Activated CD4-positive, CD25-positive, alpha-beta regulatory T cell treated with anti-CD3 and anti-CD28 coated beads, Interleukin-2, amount 50 U/mL, for 16 hours (primary cell): Measurements from ENCODE around the gene NTSR2.

Source experiments
- DNase-seq: peaks from one replicate; pipeline ENCODE4 v3.0.0-alpha.2; 2020; ENCODE audit warnings: low read depth, low spot score

NTSR2 gene

GRCh38 chr2:11657646-11658045, 12.3 kb downstream of the NTSR2 start:
- DNase-seq = no peak

DNA sequence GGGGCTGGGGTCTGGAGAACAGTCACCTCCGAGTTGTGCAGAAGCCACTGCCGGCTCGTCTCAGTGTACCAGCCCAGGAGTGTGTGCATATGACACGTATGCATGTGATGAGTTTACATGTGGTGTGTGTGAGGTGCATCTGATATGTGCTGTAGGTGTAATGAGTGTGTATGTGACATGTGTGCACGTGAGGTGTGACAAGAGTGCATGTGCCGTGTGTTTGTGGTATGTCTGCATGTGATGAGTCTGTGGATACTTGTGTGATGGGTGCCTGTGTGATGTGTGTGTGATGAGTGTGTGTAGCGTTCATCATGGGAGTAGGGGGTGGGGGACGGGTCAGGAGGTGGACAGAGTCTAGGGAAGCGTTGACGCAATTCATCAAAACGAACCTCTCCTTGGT, 12.8 kb downstream of the NTSR2 start:
- no peak for DNase-seq

DNA sequence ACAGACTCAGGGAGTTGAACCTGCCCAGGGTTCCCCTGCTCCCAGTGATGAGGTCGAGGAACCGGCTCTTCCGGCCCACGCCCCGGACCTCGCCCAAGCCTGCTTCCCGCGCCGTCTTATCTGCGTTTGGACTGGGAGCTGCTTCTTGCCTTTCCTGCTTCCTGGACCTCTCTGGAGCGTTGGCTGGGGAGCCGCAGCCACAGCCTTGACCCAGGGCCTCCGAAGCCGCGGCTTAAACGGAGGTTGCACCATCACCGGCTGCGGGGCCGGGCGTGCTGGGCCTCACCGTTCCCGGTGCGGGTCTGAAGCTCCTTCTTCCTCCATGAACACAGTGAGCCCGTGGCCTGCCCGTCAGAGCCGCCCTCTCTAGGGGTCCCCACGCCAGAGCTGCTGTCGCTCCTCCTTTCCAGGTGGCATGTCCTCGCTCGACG, 13.3 kb downstream of the NTSR2 start:
- no peak for DNase-seq

DNA sequence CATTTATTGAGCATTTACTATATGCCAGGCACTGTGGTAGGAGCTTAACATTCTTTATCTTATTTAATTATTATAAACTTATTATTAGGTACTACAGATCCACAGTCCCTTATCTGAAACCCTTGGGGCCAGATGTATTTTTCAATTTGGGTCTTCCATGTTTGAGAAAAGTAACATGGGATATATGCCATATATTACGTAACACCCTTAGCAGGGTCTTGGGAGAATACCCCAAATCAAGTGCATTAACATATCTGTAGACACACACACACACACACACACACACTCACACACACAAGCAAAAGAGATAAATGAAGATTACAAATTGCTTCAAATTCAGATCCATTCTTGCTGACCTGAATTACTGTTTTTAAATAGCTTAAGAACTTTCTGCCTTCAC, 13.7 kb downstream of the NTSR2 start:
- no peak for DNase-seq

DNA sequence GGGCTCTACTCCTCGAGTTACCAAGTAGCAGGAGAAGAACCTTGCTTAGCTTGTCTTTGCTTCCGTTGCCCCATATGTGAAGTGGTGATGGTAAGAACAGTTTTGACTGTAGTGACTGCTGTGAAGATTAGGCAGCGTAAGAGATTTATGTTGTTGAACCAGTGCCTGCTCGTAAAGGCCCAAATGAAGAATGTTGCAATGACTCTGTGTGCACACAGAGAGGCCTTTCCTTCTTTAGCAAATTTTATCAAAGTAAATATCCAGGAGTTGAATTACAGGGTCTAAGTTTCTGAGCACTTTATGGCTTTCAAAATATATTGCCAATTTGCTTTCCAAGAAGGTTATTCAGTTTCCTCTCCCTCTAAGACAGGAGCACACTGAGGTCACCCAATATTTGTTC, 14.5 kb downstream of the NTSR2 start:
- no peak for DNase-seq

DNA sequence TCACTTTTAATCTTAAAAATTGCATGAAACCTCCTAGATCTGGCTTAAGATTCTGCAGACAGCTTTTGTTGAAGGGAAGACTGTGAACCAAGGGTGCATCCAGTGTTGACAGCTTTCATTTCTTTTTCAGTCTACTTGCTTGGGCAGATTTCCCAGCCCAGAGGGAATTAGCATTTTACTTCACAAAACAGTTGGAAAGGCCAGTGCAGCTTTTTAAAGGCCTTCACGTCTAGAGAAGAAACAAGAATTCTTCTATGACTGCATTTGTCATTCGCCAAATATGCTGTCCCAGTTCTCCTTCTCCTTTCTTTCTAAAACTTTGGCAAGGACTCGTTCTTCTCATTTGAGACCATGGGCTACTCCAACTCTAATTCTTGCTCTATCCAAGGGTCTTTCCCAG, 17.4 kb downstream of the NTSR2 start:
- DNase-seq = no peak

DNA sequence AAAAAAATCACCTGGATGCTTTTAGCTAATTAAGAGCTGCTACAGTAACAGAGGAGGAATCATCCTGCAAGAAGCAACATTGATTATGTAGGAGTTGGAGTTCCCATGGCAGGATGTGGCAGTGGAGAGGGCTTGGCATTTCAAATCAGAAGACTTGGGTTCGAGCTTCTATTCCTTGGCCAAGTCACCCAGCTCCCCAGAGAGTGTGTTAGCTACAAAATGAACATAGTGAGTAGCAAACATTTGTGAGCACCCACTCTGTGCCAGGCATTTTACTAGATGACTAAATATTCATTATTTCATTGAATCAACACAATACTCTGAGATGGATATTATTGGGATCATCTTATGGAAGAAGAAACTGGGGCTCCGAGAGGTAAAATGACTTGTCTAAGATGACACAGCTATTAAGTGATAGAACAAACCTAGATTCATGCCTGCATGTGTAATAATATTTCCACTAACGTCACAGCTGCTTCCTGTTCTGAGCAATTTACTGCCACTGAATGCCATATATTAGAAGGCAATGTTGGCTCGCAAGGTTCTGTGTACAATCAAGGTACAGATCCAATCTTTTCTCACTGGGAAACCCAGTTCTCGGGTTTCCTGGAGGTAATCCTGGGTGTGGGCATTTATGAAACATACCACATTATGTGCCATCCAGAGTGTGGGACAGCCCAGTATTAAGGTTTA, 18.0 kb downstream of the NTSR2 start:
- DNase-seq = no peak

DNA sequence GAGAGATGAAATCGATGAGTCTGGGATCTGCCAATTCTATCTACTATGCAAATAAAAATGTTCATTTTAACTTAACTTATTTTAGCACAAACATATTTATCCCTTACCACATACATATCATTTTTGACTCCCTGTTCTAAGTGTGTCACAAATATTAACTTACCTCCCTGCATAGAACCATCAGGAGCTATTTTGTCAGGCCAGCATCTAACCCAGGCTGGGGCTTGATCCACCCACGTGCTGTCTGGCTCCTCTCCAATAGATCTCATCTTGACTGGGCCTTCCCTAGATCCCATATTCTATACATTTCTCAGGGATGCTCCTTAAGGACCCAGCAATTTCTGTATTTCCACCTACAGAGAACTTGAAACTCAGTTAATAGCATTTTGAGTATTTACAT, 20.9 kb downstream of the NTSR2 start:
- no peak for DNase-seq

- DNase-seq = no peak
Observed at GRCh38 chr2:11647834-11648600, 22.0 kb downstream of the NTSR2 start.

DNA sequence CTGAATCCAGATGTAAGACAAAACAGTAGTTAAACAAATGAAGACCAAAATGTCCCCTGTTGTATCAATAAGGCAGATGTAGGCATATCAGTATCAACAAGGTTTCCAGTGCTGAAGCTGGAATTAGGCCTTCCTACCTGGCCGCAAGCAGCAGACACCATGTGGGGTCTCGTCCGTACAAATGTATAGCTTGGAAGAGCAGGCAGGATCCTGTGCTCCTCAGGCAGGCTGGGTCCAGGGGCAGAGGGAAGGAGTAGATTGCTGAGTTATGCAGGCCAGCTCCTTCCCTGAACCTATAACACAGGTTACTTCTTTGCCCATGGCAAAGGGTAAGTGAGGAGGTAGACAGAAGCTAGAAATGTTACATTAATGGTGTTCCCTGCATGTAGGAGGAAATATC, 23.5 kb downstream of the NTSR2 start:
- no peak for DNase-seq

DNA sequence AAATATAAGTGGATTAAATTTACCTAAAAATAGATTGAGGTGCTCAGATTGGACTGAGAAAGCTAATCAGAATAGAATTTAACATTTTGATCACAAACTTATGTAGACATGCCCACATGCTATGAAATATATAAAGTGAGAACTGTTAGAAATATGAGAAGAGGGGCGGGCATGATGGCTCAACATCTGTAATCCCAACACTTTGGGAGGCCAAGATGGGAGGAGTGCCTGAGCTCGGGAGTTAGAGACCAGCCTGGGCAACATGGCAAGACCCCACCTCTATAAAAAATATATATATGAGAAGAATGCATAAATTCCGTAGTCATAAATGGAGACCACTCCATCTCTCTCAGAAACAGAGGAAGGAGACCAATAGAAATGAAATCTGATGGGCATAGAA, 25.7 kb downstream of the NTSR2 start:
- no peak for DNase-seq

- DNase-seq = no peak
Observed at GRCh38 chr2:11642972-11643371, 27.0 kb downstream of the NTSR2 start.

DNA sequence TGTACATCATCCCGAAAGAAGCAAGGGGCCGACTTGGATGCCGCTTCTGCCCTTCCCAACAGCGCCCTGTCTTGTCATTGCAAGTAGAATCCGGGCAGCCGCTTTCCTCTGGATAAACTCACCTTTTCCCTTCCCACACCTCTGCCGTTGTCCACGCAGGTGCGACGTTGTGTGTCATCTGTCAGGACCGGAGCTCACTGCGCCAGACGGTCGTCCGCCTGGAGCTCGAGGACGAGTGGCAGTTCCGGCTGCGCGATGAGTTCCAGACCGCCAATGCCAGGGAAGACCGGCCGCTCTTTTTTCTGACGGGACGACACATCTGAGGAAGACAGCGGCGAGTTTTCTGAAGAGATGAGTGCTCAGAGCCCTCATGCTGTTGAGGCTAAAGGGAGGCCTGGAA, 29.9 kb downstream of the NTSR2 start:
- DNase-seq = no peak

DNA sequence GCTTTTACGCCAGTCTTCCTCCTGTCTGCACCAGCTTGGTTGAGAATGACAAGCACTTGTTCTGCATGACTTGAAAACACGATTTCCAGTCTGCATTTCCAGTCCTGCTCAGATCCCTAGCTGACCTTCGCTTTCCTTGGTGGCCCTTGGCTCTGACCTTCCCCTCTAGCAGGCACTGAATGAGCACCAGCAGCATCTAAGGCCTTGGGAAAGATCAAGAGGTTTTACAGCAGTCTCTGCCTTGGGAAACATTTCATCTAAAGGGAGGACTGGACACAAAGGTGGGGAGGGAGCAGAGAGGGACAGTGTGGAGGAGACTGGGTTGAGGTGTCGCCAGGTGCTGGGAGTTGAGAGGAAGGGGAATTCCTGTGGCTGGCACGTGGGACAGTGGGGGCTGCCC, 30.5 kb downstream of the NTSR2 start:
- no peak for DNase-seq

- DNase-seq = no peak
Observed at GRCh38 chr2:11637546-11637945, 32.4 kb downstream of the NTSR2 start.

GRCh38 chr2:11636593-11637295, 33.3 kb downstream of the NTSR2 start:
- no peak for DNase-seq

- DNase-seq = no peak
Observed at GRCh38 chr2:11635141-11635540, 34.9 kb downstream of the NTSR2 start.

GRCh38 chr2:11634584-11634983, 35.4 kb downstream of the NTSR2 start:
- DNase-seq = no peak

DNA sequence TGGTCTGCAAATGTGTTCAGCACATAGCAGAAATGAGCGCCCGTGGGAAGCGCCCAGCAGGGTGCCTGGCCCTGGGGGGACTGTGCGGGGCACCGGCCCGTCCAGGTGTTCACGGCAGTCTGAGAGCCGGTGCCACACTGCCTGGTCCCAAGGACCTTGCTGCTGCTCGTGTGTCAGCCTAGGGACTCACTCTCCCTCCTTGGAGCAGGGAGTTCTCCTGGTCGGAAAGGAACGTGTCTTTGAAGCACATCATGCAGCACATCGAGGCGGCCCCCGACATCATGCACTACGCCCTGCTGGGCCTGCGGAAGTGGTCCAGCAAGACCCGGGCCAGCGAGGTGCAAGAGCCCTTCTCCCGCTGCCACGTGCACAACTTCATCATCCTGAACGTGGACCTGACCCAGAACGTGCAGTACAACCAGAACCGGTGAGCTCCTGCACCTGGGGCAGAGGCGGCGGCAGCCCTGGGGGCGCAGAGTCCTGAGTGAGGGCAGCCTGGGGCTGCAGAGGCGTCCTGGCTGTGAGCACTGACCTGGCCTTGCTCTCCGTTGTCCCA, 36.0 kb downstream of the NTSR2 start:
- DNase-seq = no peak

GRCh38 chr2:11631462-11631861, 38.5 kb downstream of the NTSR2 start:
- no peak for DNase-seq

DNA sequence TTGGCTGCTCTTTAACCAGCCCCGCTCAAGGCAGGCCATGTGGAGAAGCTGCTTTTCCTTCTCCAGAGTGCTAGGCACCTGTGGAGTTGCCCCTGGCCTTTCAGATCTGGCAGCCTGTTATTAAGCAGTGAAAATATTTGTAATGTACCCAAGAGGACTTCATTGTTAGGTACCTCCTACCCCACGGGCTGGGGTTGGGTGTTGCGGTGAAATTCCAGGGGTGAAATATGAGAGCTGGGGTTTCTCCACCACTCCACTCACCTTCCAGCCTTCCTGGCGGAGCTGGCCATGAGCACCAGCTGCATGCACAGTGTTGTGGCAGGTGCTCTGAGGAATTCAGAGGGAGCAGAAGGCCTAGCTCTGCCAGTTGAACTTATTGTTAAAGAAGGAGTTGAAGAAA, 39.1 kb downstream of the NTSR2 start:
- DNase-seq = no peak

DNA sequence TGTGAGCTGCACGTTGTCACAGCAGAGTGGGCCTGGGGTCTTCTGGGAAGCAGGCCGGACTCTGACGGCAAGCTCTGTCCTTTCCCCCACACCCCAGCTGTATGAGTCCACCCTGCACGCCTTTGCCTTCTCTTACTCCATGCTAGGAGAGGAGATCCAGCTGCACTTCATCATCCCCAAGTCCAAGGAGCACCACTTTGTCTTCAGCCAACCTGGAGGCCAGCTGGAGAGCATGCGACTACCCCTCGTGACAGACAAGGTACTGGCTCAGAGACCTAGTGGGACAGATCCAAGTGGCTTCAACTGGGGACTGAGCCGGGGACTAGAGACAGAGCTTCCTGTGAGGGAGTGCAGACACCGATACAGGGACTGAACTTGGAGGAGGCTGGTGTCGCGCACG, 40.1 kb downstream of the NTSR2 start:
- DNase-seq = no peak

DNA sequence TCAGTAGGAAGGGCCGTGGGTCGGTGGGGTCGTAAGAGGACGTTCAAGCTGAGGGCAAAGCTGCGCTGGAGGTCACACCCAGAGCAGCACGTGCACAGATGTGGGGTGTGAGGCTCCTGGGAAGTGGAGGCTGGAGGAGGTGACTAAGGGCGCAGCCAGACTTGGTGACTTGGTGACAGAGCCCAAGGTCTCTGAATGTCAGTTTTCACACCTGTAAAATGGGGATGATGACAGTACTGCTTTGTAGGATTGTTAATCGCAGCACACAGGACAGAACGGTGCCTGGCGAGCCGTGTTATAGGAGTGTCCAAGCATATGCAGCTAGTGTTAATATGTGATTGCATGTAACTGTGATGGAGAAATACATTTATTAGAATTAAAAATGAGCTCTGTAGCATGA, 40.8 kb downstream of the NTSR2 start:
- DNase-seq = no peak
